Measurements from ENCODE around the gene PCDHGB7.
A peak's percentile ranks its signal among the peaks of the same experiment; 100 is the strongest.
"Not testable (repeated sequence)": the region's sequence is repeated elsewhere in the genome, so short reads cannot be mapped to it uniquely, and the experiment has no call there.

The PCDHGB7 gene

DNA sequence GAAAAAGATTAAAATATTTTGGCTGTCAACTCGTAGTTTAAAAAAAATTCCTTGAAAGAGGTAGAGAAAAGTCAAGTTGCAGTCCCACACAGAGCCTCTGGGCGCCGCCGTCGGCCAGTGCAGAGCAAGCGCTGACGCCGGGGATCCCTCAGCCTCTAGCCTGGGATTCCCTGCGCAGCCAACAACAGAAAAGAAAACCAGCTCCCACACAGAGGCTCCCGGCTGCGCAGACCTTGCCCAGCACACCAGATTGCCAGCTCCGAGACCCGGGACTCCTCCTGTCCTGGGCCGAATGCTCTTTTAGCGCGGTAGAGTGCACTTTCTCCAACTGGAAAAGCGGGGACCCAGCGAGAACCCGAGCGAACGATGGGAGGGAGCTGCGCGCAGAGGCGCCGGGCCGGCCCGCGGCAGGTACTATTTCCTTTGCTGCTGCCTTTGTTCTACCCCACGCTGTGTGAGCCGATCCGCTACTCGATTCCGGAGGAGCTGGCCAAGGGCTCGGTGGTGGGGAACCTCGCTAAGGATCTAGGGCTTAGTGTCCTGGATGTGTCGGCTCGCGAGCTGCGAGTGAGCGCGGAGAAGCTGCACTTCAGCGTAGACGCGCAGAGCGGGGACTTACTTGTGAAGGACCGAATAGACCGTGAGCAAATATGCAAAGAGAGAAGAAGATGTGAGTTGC is at the start of gene PCDHGB7:
TSS of gene PCDHGB7 (plus strand) at position 184 of the 679 bp plus-strand sequence. CDS start at position 367, 183 bp downstream.
- peak; percentile 59 for DNase-seq (ENCODE audit: low read depth)

GRCh38 chr5:141369994-141370848 is 47.3 kb upstream of the PCDHGB7 start, which contains the start of gene PCDHGB3:
PCDHGB3 (plus strand) TSS chr5:141370242; CDS start chr5:141370395, 153 bp downstream.
- DNase-seq (ENCODE audit: low read depth): no peak

DNA sequence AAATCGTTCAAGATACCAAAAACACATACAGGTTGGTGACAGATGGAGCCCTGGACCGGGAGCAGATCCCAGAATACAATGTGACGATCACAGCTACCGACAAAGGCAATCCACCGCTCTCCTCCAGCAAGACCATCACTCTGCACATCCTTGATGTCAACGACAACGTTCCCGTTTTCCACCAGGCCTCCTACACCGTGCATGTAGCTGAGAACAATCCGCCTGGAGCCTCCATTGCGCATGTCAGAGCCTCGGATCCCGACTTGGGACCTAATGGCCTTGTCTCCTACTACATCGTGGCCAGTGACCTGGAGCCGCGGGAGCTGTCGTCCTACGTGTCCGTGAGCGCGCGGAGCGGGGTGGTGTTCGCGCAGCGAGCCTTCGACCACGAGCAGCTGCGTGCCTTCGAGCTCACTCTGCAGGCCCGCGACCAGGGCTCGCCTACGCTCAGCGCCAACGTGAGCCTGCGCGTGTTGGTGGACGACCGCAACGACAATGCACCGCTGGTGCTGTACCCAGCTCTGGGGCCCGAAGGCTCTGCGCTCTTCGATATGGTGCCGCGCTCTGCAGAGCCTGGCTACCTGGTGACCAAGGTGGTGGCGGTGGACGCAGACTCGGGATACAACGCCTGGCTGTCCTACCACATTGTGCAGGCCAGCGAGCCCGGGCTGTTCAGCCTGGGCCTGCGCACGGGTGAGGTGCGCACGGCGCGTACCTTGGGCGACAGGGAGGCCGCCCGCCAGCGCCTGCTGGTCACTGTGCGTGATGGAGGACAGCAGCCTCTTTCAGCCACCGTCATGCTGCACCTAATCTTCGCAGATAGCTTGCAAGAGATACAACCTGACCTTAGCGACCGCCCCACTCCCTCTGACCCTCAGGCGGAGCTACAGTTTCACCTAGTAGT is 45.7 kb upstream of the PCDHGB7 start:
- no peak for DNase-seq (ENCODE audit: low read depth)

DNA sequence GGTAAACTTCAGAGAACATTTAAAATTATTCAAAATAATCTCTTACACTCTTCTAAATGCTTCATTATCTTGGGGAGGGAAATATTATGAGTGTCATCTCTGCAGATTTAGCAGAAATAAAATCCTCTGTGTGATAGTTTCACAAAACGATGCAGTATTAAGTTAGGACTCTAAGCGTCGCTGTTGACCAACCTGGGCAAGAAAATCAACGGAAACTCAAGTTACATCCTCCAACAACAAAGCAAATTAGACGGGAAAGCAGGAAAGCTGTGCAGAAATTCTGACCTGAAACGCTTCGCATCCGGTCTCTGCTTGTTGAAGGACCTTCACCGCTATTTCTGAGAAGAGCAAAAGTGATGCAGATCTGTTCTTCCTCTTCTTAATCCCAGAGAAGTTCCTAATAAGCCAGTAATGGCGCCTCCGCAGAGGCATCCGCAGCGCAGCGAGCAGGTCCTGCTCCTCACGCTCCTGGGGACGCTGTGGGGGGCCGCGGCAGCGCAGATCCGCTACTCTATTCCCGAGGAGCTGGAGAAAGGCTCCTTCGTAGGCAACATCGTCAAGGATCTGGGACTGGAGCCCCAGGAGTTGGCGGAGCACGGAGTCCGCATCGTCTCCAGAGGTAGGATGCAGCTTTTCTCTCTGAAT is 43.7 kb upstream of the PCDHGB7 start, which contains the start of gene PCDHGA6:
TSS of gene PCDHGA6 (plus strand) at position 219 of the 645 bp plus-strand sequence. CDS start at position 412, 193 bp downstream.
- DNase-seq (ENCODE audit: low read depth): no peak

GRCh38 chr5:141374627-141375026 is 42.9 kb upstream of the PCDHGB7 start:
- DNase-seq (ENCODE audit: low read depth): no peak

DNA sequence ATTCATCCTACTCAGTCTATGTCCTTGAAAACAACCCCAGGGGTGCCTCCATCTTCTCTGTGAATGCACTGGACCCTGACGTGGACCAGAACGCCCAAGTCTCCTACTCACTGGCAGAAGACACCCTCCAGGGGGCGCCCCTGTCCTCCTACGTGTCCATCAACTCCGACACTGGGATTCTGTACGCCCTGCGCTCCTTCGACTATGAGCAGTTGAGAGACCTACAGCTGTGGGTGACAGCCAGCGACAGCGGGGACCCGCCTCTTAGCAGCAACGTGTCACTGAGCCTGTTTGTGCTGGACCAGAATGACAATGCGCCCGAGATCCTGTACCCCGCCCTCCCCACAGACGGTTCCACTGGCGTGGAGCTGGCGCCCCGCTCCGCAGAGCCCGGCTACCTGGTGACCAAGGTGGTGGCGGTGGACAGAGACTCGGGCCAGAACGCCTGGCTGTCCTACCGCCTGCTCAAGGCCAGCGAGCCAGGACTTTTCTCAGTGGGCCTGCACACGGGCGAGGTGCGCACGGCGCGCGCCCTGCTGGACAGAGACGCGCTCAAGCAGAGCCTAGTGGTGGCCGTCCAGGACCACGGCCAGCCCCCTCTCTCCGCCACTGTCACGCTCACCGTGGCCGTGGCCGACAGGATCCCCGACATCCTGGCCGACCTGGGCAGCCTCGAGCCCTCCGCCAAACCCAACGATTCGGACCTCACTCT is 41.9 kb upstream of the PCDHGB7 start:
- DNase-seq (ENCODE audit: low read depth): not testable (repeated sequence)

GRCh38 chr5:141382469-141383294 is 34.8 kb upstream of the PCDHGB7 start, which contains the start of gene PCDHGA7:
PCDHGA7 (plus strand) TSS chr5:141382742; CDS start chr5:141382900, 158 bp downstream.
- DNase-seq (ENCODE audit: low read depth): no peak

DNA sequence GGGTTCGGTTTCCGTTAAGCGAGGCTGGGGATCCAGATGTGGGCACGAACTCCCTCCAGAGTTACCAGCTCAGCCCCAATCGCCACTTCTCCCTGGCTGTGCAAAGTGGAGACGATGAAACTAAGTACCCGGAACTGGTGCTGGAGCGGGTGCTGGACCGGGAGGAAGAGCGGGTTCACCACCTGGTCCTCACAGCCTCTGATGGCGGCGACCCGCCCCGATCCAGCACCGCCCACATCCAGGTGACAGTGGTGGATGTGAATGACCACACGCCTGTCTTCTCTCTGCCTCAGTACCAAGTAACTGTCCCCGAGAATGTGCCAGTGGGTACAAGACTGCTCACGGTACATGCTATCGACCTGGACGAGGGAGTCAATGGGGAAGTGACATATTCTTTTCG is 34.1 kb upstream of the PCDHGB7 start:
- no peak for DNase-seq (ENCODE audit: low read depth)

DNA sequence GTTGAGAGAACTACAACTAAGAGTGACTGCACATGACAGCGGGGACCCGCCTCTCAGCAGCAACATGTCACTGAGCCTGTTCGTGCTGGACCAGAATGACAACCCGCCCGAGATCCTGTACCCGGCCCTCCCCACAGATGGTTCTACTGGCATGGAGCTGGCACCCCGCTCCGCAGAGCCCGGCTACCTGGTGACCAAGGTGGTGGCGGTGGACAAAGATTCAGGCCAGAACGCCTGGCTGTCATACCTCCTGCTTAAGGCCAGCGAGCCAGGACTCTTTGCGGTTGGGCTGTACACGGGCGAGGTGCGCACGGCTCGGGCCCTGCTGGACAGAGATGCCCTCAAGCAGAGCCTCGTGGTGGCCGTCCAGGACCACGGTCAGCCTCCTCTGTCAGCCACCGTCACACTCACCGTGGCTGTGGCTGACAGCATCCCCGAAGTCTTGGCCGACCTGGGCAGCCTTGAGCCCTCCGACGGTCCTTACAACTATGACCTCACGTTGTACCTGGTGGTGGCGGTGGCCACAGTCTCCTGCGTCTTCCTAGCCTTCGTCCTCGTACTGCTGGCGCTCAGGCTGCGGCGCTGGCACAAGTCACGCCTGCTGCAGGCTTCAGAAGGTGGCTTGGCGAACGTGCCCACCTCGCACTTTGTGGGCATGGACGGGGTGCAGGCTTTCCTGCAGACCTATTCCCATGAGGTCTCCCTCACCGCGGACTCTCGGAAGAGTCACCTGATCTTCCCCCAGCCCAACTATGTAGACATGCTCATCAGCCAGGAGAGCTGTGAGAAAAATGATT is 32.8 kb upstream of the PCDHGB7 start:
- no peak for DNase-seq (ENCODE audit: low read depth)

- DNase-seq (ENCODE audit: low read depth): peak; percentile 31
Measured at GRCh38 chr5:141387557-141388311, 29.7 kb upstream of the PCDHGB7 start, which contains the start of gene PCDHGB4. PCDHGB4 (plus strand) TSS chr5:141387698; CDS start chr5:141387885, 187 bp downstream.

GRCh38 chr5:141388661-141389060 is 28.8 kb upstream of the PCDHGB7 start:
- DNase-seq (ENCODE audit: low read depth): no peak

- DNase-seq (ENCODE audit: low read depth): no peak
Measured at GRCh38 chr5:141389153-141390042, 28.1 kb upstream of the PCDHGB7 start.

GRCh38 chr5:141392429-141393198 is 24.9 kb upstream of the PCDHGB7 start, which contains the start of gene PCDHGA8:
PCDHGA8 (plus strand) TSS chr5:141392633; CDS start chr5:141392814, 181 bp downstream.
- no peak for DNase-seq (ENCODE audit: low read depth)

DNA sequence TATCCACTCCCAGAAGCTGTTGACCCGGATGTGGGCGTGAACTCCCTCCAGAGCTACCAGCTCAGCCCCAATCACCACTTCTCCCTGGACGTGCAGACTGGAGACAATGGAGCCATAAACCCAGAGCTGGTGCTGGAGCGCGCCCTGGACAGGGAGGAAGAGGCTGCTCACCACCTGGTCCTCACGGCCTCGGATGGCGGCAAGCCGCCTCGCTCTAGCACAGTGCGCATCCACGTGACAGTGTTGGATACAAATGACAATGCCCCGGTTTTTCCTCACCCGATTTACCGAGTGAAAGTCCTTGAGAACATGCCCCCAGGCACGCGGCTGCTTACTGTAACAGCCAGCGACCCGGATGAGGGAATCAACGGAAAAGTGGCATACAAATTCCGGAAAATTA is 24.2 kb upstream of the PCDHGB7 start:
- DNase-seq (ENCODE audit: low read depth): no peak

DNA sequence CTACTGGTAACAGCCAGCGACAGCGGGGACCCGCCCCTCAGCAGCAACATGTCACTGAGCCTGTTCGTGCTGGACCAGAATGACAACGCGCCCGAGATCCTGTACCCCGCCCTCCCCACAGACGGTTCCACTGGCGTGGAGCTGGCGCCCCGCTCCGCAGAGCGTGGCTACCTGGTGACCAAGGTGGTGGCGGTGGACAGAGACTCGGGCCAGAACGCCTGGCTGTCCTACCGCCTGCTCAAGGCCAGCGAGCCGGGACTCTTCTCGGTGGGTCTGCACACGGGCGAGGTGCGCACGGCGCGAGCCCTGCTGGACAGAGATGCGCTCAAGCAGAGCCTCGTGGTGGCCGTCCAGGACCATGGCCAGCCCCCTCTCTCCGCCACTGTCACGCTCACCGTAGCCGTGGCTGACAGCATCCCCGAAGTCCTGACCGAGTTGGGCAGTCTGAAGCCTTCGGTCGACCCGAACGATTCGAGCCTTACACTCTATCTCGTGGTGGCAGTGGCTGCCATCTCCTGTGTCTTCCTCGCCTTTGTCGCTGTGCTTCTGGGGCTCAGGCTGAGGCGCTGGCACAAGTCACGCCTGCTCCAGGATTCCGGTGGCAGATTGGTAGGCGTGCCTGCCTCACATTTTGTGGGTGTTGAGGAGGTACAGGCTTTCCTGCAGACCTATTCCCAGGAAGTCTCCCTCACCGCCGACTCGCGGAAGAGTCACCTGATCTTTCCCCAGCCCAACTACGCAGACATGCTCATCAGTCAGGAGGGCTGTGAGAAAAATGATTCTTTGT is 22.9 kb upstream of the PCDHGB7 start:
- not testable (repeated sequence) for DNase-seq (ENCODE audit: low read depth)

Data from activated T-cell treated with anti-CD3 and anti-CD28 coated beads for 48 hours (primary cell).